H1 (cell line): Measurements from ENCODE around the gene GALNT9. TPM values are rescaled to one million over a fixed set of nuclear protein-coding genes. Genes with fewer than 3 reads are reported as not detected.

Experiments used
- CTCF ChIA-PET: fragments of 300-600 bp; sonication (Branson Sonifier 250); formaldehyde crosslinking; loops from one replicate; lab custom pipeline; 2021; ENCODE audit not compliant: partially characterized antibody; lab: Charles Lee
- POLR2A ChIA-PET: fragments of 300-600 bp; sonication (Branson Sonifier 250); formaldehyde crosslinking; loops from one replicate; lab custom pipeline; 2021; ENCODE audit warnings: inconsistent platforms; ENCODE audit not compliant: partially characterized antibody; lab: Charles Lee
- DNase-seq, 2 experiments: peaks; one replicate each; pipeline versions ENCODE4 v3.0.0 to v3.0.0-alpha.2; 2010 to 2022; ENCODE audit warnings: low spot score in 2 of 2, low read depth in 1 of 2, mixed read lengths in 1 of 2
- FAIRE-seq: peaks from 2 replicates; lab custom pipeline; 2011; peaks lifted over from hg19 to GRCh38; lab: Jason Lieb, UNC
- H2AFZ ChIP-seq: 2 replicates; pipeline ENCODE4 v1.8.1; 2012; ENCODE audit warnings: low read length, inconsistent platforms
- H2AK5ac ChIP-seq: 2 replicates; pipeline ENCODE4 v1.6.1; 2013; ENCODE audit warnings: low read depth, low read length
- H2BK120ac ChIP-seq: replicated peaks from 2 replicates; pipeline ENCODE3; 2013; ENCODE audit warnings: low read depth, low read length, inconsistent platforms
- H2BK12ac ChIP-seq: 2 replicates; pipeline ENCODE4 v1.6.1; 2013; ENCODE audit warnings: low read depth, low read length
- H2BK15ac ChIP-seq: 2 replicates; pipeline ENCODE4 v1.6.1; 2013; ENCODE audit warnings: low read length
- H2BK20ac ChIP-seq: 2 replicates; pipeline ENCODE4 v1.6.1; 2013; ENCODE audit warnings: low read length
- H2BK5ac ChIP-seq: 2 replicates; pipeline ENCODE4 v1.6.1; 2013; ENCODE audit warnings: low read depth, low read length
- H3K14ac ChIP-seq: 2 replicates; pipeline ENCODE4 v1.6.1; 2013; ENCODE audit warnings: inconsistent platforms; ENCODE audit not compliant: insufficient read length
- H3K18ac ChIP-seq: 2 replicates; pipeline ENCODE4 v1.6.1; 2013; ENCODE audit warnings: low read length; ENCODE audit errors: extremely low read depth
- H3K23ac ChIP-seq: 2 replicates; pipeline ENCODE4 v1.6.1; 2013; ENCODE audit warnings: inconsistent platforms; ENCODE audit not compliant: insufficient read length
- H3K23me2 ChIP-seq: 2 replicates; pipeline ENCODE4 v1.6.1; 2013; ENCODE audit warnings: low read depth, low read length
- H3K27ac ChIP-seq: 2 replicates; pipeline ENCODE4 v1.6.1; 2011; ENCODE audit warnings: low read depth, low read length, inconsistent platforms
- H3K27me3 ChIP-seq, 4 experiments: replicated peaks in 1 of 4; 1 replicate in 1 of 4; 2 replicates in 3 of 4; pipeline versions ENCODE4 v1.6.1 to v1.8.1; 2011 to 2013; ENCODE audit warnings: low read length in 3 of 4, mild to moderate bottlenecking in 3 of 4, inconsistent platforms in 2 of 4, mixed read lengths in 2 of 4, moderate library complexity in 1 of 4; ENCODE audit not compliant: control insufficient read depth in 3 of 4, insufficient read depth in 3 of 4; ENCODE audit errors: extremely low read depth in 1 of 4
- H3K36me3 ChIP-seq, 4 experiments: 2 replicates each; pipeline versions ENCODE4 v1.6.1 to v1.8.1; 2011 to 2013; ENCODE audit warnings: mild to moderate bottlenecking in 4 of 4, low read length in 3 of 4, moderate library complexity in 2 of 4, control low read depth in 1 of 4, inconsistent platforms in 1 of 4; ENCODE audit not compliant: insufficient read depth in 4 of 4, control insufficient read depth in 2 of 4
- H3K4ac ChIP-seq: replicated peaks from 2 replicates; pipeline ENCODE3; 2013; ENCODE audit warnings: low read length, low read depth, mixed read lengths, inconsistent platforms; ENCODE audit not compliant: insufficient read length
- H3K4me1 ChIP-seq, 4 experiments: replicated peaks in 1 of 4; 1 replicate in 1 of 4; 2 replicates in 3 of 4; pipeline versions ENCODE4 v1.6.1 to v1.8.1; 2011 to 2013; ENCODE audit warnings: low read length in 3 of 4, inconsistent platforms in 2 of 4, mixed read lengths in 1 of 4; ENCODE audit not compliant: insufficient read depth in 4 of 4, control insufficient read depth in 3 of 4
- H3K4me2 ChIP-seq, 2 experiments: 2 replicates each; pipeline versions ENCODE4 v1.6.1 to v1.8.1; 2011 to 2013; ENCODE audit warnings: low read depth in 2 of 2, low read length in 2 of 2, control low read depth in 1 of 2, inconsistent platforms in 1 of 2, mild to moderate bottlenecking in 1 of 2; ENCODE audit not compliant: insufficient read depth in 1 of 2
- H3K4me3 ChIP-seq, 4 experiments: fragments of 200-600, 300-600 bp in 1 of 4; sonication (generic), shearing (Covaris generic), sonication (Bioruptor Twin) in 1 of 4; 2 replicates each; pipeline versions ENCODE4 v1.5.1 to v1.8.1; 2011 to 2016; ENCODE audit warnings: low read length in 4 of 4, low read depth in 3 of 4, control low read depth in 2 of 4, inconsistent platforms in 2 of 4, mild to moderate bottlenecking in 2 of 4, mixed read lengths in 1 of 4, moderate library complexity in 1 of 4; ENCODE audit not compliant: insufficient read depth in 2 of 4; ENCODE audit errors: extremely low read depth in 1 of 4
- H3K56ac ChIP-seq: replicated peaks from 2 replicates; pipeline ENCODE3; 2013; ENCODE audit warnings: low read depth, mild to moderate bottlenecking, mixed read lengths, low read length, inconsistent platforms; ENCODE audit not compliant: insufficient read length
- H3K79me1 ChIP-seq: 2 replicates; pipeline ENCODE4 v1.6.1; 2013; ENCODE audit warnings: low read depth, low read length, control low read depth
- H3K79me2 ChIP-seq, 2 experiments: 2 replicates each; pipeline versions ENCODE4 v1.6.1 to v1.8.1; 2012 to 2013; ENCODE audit warnings: low read length in 2 of 2, mild to moderate bottlenecking in 2 of 2, inconsistent platforms in 1 of 2; ENCODE audit not compliant: insufficient read depth in 2 of 2, control insufficient read depth in 1 of 2
- H3K9ac ChIP-seq, 4 experiments: replicated peaks in 1 of 4; 1 replicate in 1 of 4; 2 replicates in 3 of 4; pipeline versions ENCODE4 v1.6.1 to v1.8.1; 2011 to 2013; ENCODE audit warnings: low read depth in 3 of 4, low read length in 3 of 4, control low read depth in 2 of 4, mild to moderate bottlenecking in 2 of 4, moderate library complexity in 2 of 4, inconsistent platforms in 1 of 4; ENCODE audit errors: extremely low read depth in 1 of 4
- H3K9me3 ChIP-seq, 2 experiments: 2 replicates each; pipeline versions ENCODE4 v1.6.1 to v1.8.1; 2012 to 2013; ENCODE audit warnings: mild to moderate bottlenecking in 2 of 2, moderate library complexity in 2 of 2, control low read depth in 1 of 2, inconsistent platforms in 1 of 2, low read depth in 1 of 2, low read length in 1 of 2, mixed read lengths in 1 of 2; ENCODE audit not compliant: insufficient read depth in 2 of 2
- H4K20me1 ChIP-seq, 2 experiments: replicated peaks in 1 of 2; 2 replicates each; pipeline versions ENCODE3 to v1.8.1; 2011 to 2013; ENCODE audit warnings: inconsistent platforms in 2 of 2, low read length in 2 of 2, mild to moderate bottlenecking in 1 of 2; ENCODE audit not compliant: insufficient read depth in 2 of 2, control insufficient read depth in 1 of 2
- H4K5ac ChIP-seq: 2 replicates; pipeline ENCODE4 v1.6.1; 2013; ENCODE audit warnings: low read length, low read depth, mixed read lengths, inconsistent platforms; ENCODE audit not compliant: insufficient read length
- H4K8ac ChIP-seq: 2 replicates; pipeline ENCODE4 v1.8.0; 2013; ENCODE audit warnings: mild to moderate bottlenecking, moderate library complexity, low read length, inconsistent platforms; ENCODE audit not compliant: insufficient read depth; ENCODE audit errors: extremely low read depth
- H4K91ac ChIP-seq: replicated peaks from 2 replicates; pipeline ENCODE3; 2013; ENCODE audit warnings: low read length, mixed read lengths, inconsistent platforms; ENCODE audit not compliant: insufficient read length
- BACH1 ChIP-seq: IDR thresholded peaks from 2 replicates; pipeline ENCODE4 v1.6.1; 2012; ENCODE audit warnings: low read length, improper control_type of control experiment
- CBX5 ChIP-seq: fragments of 300-800, 300-1000 bp; sonication (generic); IDR thresholded peaks from 2 replicates; pipeline ENCODE4 v1.7.1; 2016; ENCODE audit warnings: antibody characterized with exemption, low read length, low read depth
- GTF2F1 ChIP-seq: IDR thresholded peaks from 2 replicates; pipeline ENCODE4 v1.6.1; 2012; ENCODE audit warnings: low read depth, low read length, improper control_type of control experiment, borderline replicate concordance
- MAFK ChIP-seq: IDR thresholded peaks from 2 replicates; pipeline ENCODE4 v1.6.1; 2012; ENCODE audit warnings: low read depth, mild to moderate bottlenecking, improper control_type of control experiment, low read length
- PHF8 ChIP-seq: fragments of 200-600 bp; sonication (generic); conservative IDR thresholded peaks from 2 replicates; pipeline ENCODE4 v1.7.1; 2012; ENCODE audit warnings: low read depth, mild to moderate bottlenecking, inconsistent platforms, low read length, moderate library complexity
- RBBP5 ChIP-seq: IDR thresholded peaks from 2 replicates; pipeline ENCODE4 v1.7.1; 2012; ENCODE audit warnings: low read depth, mild to moderate bottlenecking, inconsistent platforms, low read length, moderate library complexity, borderline replicate concordance
- SP4 ChIP-seq: IDR thresholded peaks from 2 replicates; pipeline ENCODE4 v1.6.1; 2012; ENCODE audit warnings: low read length, inconsistent platforms
- TEAD4 ChIP-seq: IDR thresholded peaks from 2 replicates; pipeline ENCODE4 v1.6.1; 2012; ENCODE audit warnings: low read depth, low read length, inconsistent platforms, mixed read lengths
- YY1 ChIP-seq: IDR thresholded peaks from 2 replicates; pipeline ENCODE4 v1.6.1; 2011; ENCODE audit warnings: low read depth, mild to moderate bottlenecking, low read length
- WGBS, 2 experiments: shearing (Covaris generic) in 1 of 2; methylation state at CpG; one replicate each; pipeline versions ENCODE4 v1.1.6 to v1.1.7; 2013 to 2015; ENCODE audit warnings: low lambda C conversion rate in 2 of 2, mixed read lengths in 2 of 2, inconsistent platforms in 1 of 2, low coverage in 1 of 2, missing lambda C conversion rate in 1 of 2; ENCODE audit not compliant: insufficient replicate concordance in 2 of 2, insufficient coverage in 1 of 2, insufficient read length in 1 of 2; ENCODE audit errors: extremely low coverage in 1 of 2, missing lambda C conversion rate in 1 of 2; 5-methylcytosine and 5-hydroxymethylcytosine counted together
- polyA plus RNA-seq, 7 experiments: library from polyadenylated mRNA; depleted of rRNA in 3 of 7; stranded (reverse) in 5 of 7; unstranded in 2 of 7; fragments of >200 nt in 5 of 7; fragments of 200-250 nt in 2 of 7; gene quantifications; 1 replicate in 5 of 7; 2 replicates in 1 of 7; 4 replicates in 1 of 7; pipeline versions ENCODE4 v1.2.1 to v1.2.3, GENCODE V29; 2011 to 2013; ENCODE audit warnings: missing spikeins in 2 of 7, mixed read lengths in 2 of 7
- total RNA-seq: library from RNA; stranded (reverse); fragmentation: NEBNext Ultra II Directional; extraction: Animal tissue kit (Norgen Biotek cat#: 25700); gene quantifications from 2 replicates; pipeline ENCODE4 v1.2.1, GENCODE V29; 2021
- TF ChIP-seq, protein P1 (sequence below): IDR thresholded peaks from 2 replicates; pipeline ENCODE4 v1.6.1; 2012; ENCODE audit warnings: inconsistent platforms

The GALNT9 gene
- total and polyA plus RNA-seq, 2 of the 8 experiments (the other 6 are each of a cell fraction or from before 2014, with no cell fraction given) = 2.0 to 3.6 TPM

DNA sequence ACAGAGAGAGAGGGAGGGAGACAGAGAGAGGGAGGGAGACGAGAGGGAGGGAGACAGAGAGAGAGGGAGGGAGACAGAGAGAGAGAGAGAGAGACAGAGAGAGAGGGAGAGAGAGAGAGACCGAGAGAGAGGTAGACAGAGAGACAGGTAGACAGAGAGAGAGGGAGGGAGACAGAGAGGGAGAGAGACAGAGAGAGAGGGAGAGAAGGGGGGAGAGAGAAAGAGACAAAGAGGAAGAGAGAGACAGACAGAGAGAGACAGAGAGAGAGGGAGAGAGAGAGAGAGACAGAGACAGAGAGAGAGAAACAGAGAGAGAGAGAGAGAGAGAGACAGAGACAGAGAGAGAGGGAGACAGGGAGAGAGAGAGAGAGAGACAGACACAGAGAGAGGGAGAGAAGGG is 47.8 kb upstream of the GALNT9 start:
- WGBS, 2 experiments = 40% methylated on average over 1 of the region's 2 CpGs; no CpG with 5 or more reads in 1 of the 2 experiments
- CTCF ChIA-PET = no interaction called here
- Histone ChIP-seq H3K27me3 (peaks cover 12 to 71% (median 59%) of the 10 kb centered on the region in 4 experiments), H3K4me3 (no peak overlapping the region), H3K4me1 (peaks cover 0 to 23% (median 7%) of the 10 kb centered on the region in 4 experiments; a peak in 6 of 7 replicates), H3K4ac (no peak overlapping the region), H2BK20ac (no peak overlapping the region), H2BK12ac (no peak overlapping the region), H4K5ac (no peak overlapping the region), H3K23ac (no peak overlapping the region), H2BK15ac (no peak overlapping the region), H2AK5ac (no peak overlapping the region), H3K27ac (no peak overlapping the region), H3K56ac (no peak overlapping the region), H3K9me3 (peaks cover 0 to 9% of the 10 kb centered on the region in 2 experiments; a peak in 1 of 4 replicates), H3K23me2 (no peaks in the 10 kb centered on the region), H2BK5ac (no peak overlapping the region), H3K14ac (no peak overlapping the region), H4K91ac (no peak overlapping the region), H3K4me2 (no peak overlapping the region), H4K20me1 (peaks cover 0 to 1% of the 10 kb centered on the region in 2 experiments), H3K79me1 (no peaks in the 10 kb centered on the region), H3K79me2 (no peaks in the 10 kb centered on the region), H3K9ac (no peak overlapping the region), H3K18ac (no peak overlapping the region; the same call in 1 of the 2 replicates), H4K8ac (no peak overlapping the region), H2BK120ac (no peak overlapping the region), H2AFZ (no peak overlapping the region), H3K36me3 (no peaks in the 10 kb centered on the region)
- TF ChIP-seq MAFK (no peak), RBBP5 (no peak), PHF8 (no peak), BACH1 (no peak), SP4 (no peak), GTF2F1 (no peak), CBX5 (no peak), YY1 (no peak), TEAD4 (no peak)
- TF ChIP-seq, protein P1, sequence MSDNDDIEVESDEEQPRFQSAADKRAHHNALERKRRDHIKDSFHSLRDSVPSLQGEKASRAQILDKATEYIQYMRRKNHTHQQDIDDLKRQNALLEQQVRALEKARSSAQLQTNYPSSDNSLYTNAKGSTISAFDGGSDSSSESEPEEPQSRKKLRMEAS = no peak
- POLR2A ChIA-PET = no interaction called here
- FAIRE-seq (no peak), DNase-seq (no peak)
